ENCODE measurements around the gene OPRM1. TPM values are rescaled to one million over a fixed set of nuclear protein-coding genes. Genes with fewer than 3 reads are reported as not detected.

The OPRM1 gene
- total RNA-seq, 1 donor from 2014 or later, result not detected

DNA sequence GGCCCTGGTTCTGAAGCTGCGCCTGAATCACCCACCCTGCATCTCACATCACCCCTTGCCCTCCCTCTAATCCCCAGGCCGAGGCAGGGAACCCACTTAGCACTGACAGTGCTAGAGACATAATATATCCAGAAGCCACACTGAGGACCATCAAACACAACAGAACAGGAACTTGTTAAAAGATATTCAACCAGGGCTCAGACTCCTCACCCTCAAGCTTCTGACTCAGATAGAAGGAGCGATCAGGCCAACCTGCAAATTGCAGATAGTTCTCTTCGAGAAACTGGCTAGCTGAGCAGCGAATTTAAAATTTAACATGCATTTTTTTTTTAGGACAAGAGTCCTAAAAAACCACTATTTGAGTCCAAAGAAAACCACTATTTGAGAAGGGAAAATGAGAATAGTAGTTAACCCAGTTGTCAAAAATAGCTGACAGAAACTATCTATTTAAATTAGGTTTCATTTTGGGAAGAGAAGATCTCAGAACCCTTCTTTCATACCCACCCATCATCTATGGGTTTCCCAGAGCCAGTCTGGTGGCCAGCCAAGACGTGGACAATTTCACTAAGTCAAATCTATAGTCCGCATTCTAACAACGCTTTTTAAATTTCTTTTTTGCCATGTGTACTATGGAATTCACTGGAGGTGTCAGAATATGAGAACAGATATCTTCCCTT, 95.6 kb downstream of the OPRM1 start:
- H3K9ac ChIP-seq (ENCODE audit: low read depth in 1 of 3, low read length in 3 of 3), result no peak overlapping the region
- no peaks in the 10 kb centered on the region for H3K36me3 ChIP-seq (ENCODE audit: control insufficient read depth in 3 of 3, insufficient read depth in 3 of 3, low read length in 3 of 3)
- no peaks in the 10 kb centered on the region for H3K9me3 ChIP-seq (ENCODE audit: control insufficient read depth in 3 of 3, low read length in 3 of 3)
- H3K27me3 ChIP-seq (ENCODE audit: control insufficient read depth in 3 of 3, insufficient read depth in 3 of 3, low read length in 3 of 3), result no peaks in the 10 kb centered on the region
- no peaks in the 10 kb centered on the region for H3K4me1 ChIP-seq (ENCODE audit: control insufficient read depth in 3 of 3, insufficient read depth in 3 of 3, low read length in 3 of 3)
- H3K27ac ChIP-seq (ENCODE audit: low read depth, low read length), result no peak overlapping the region
- H3K4me3 ChIP-seq (ENCODE audit: low read length in 3 of 3), result no peak overlapping the region

DNA sequence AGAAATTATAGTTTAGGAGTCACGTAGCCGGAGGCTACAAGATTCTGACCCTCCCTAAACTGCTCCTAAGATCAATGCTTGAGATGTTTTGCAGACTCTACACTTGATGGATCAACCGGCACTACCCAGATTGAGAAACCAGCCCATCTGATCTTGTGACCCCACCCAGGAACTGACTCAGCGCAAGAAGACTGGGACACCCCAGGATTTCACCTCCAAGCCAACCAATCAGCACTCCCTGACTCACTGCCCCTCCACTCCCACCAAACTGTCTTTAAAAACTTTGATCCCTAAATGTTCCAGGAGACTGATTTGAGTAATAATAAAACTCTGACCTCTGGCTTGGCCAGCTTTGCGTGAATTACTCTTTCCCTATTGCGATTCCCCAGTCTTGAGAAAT, 99.8 kb downstream of the OPRM1 start:
- Histone ChIP-seq H3K27me3 (ENCODE audit: control insufficient read depth in 3 of 3, insufficient read depth in 3 of 3, low read length in 3 of 3) (no peaks in the 10 kb centered on the region), H3K9me3 (ENCODE audit: control insufficient read depth in 3 of 3, low read length in 3 of 3) (no peaks in the 10 kb centered on the region), H3K27ac (ENCODE audit: low read depth, low read length) (no peak overlapping the region), H3K4me3 (ENCODE audit: low read length in 3 of 3) (no peak overlapping the region), H3K4me1 (ENCODE audit: control insufficient read depth in 3 of 3, insufficient read depth in 3 of 3, low read length in 3 of 3) (no peaks in the 10 kb centered on the region), H3K9ac (ENCODE audit: low read depth in 1 of 3, low read length in 3 of 3) (no peak overlapping the region), H3K36me3 (ENCODE audit: control insufficient read depth in 3 of 3, insufficient read depth in 3 of 3, low read length in 3 of 3) (no peaks in the 10 kb centered on the region)

DNA sequence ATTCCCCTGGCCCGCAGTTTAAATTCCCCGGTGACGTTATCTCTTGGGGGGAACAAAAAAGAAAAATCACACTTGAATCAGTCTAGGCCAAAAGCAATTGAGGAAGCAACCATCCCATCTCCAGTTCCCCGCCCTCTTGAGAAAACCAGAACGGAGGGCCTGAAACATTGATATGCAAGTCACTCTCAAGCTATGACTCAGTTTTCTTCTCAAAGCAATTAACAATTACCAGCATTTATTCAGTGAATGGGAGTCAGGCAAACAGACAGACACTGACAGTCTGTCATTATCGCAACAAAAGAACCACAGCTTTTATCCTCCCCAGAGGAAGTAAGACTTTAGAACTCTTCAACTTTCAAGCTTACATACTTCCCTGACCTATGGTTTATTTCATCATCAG, 100.9 kb downstream of the OPRM1 start:
- Histone ChIP-seq H3K27me3 (ENCODE audit: control insufficient read depth in 3 of 3, insufficient read depth in 3 of 3, low read length in 3 of 3) (no peaks in the 10 kb centered on the region), H3K4me3 (ENCODE audit: low read length in 3 of 3) (no peak overlapping the region), H3K27ac (ENCODE audit: low read depth, low read length) (no peak overlapping the region), H3K4me1 (ENCODE audit: control insufficient read depth in 3 of 3, insufficient read depth in 3 of 3, low read length in 3 of 3) (no peaks in the 10 kb centered on the region), H3K9me3 (ENCODE audit: control insufficient read depth in 3 of 3, low read length in 3 of 3) (no peaks in the 10 kb centered on the region), H3K9ac (ENCODE audit: low read depth in 1 of 3, low read length in 3 of 3) (no peak overlapping the region), H3K36me3 (ENCODE audit: control insufficient read depth in 3 of 3, insufficient read depth in 3 of 3, low read length in 3 of 3) (no peaks in the 10 kb centered on the region)

DNA sequence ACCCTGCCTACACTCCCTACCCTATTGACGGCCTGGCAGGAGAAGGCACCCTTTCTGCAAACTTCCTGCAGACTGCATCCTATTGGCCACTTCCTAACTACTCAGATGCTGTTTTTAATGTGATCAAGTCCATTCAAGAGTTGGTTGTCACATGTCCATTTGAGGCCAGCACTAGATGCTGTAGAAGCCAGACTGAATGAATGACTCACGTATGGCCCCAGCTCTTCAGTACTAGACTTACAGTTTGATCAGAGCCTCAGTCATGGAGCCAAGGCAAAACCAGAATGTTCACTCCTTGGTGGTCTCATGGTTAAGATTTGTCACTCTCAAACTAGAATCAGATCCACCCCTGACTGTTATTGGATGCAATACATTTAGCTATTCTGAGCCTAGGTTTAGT, 101.7 kb downstream of the OPRM1 start:
- Histone ChIP-seq H3K36me3 (ENCODE audit: control insufficient read depth in 3 of 3, insufficient read depth in 3 of 3, low read length in 3 of 3) (no peaks in the 10 kb centered on the region), H3K27ac (ENCODE audit: low read depth, low read length) (no peak overlapping the region), H3K27me3 (ENCODE audit: control insufficient read depth in 3 of 3, insufficient read depth in 3 of 3, low read length in 3 of 3) (no peaks in the 10 kb centered on the region), H3K4me3 (ENCODE audit: low read length in 3 of 3) (no peak overlapping the region), H3K4me1 (ENCODE audit: control insufficient read depth in 3 of 3, insufficient read depth in 3 of 3, low read length in 3 of 3) (no peaks in the 10 kb centered on the region), H3K9ac (ENCODE audit: low read depth in 1 of 3, low read length in 3 of 3) (no peak overlapping the region), H3K9me3 (ENCODE audit: control insufficient read depth in 3 of 3, low read length in 3 of 3) (no peaks in the 10 kb centered on the region)

GRCh38 chr6:154143753-154144152, 104.7 kb downstream of the OPRM1 start:
- no peaks in the 10 kb centered on the region for H3K9me3 ChIP-seq (ENCODE audit: control insufficient read depth in 3 of 3, low read length in 3 of 3)
- H3K4me3 ChIP-seq (ENCODE audit: low read length in 3 of 3), result no peak overlapping the region
- no peak overlapping the region for H3K9ac ChIP-seq (ENCODE audit: low read depth in 1 of 3, low read length in 3 of 3)
- no peaks in the 10 kb centered on the region for H3K4me1 ChIP-seq (ENCODE audit: control insufficient read depth in 3 of 3, insufficient read depth in 3 of 3, low read length in 3 of 3)
- H3K27me3 ChIP-seq (ENCODE audit: control insufficient read depth in 3 of 3, insufficient read depth in 3 of 3, low read length in 3 of 3), result no peaks in the 10 kb centered on the region
- H3K27ac ChIP-seq (ENCODE audit: low read depth, low read length), result no peak overlapping the region
- no peaks in the 10 kb centered on the region for H3K36me3 ChIP-seq (ENCODE audit: control insufficient read depth in 3 of 3, insufficient read depth in 3 of 3, low read length in 3 of 3)

DNA sequence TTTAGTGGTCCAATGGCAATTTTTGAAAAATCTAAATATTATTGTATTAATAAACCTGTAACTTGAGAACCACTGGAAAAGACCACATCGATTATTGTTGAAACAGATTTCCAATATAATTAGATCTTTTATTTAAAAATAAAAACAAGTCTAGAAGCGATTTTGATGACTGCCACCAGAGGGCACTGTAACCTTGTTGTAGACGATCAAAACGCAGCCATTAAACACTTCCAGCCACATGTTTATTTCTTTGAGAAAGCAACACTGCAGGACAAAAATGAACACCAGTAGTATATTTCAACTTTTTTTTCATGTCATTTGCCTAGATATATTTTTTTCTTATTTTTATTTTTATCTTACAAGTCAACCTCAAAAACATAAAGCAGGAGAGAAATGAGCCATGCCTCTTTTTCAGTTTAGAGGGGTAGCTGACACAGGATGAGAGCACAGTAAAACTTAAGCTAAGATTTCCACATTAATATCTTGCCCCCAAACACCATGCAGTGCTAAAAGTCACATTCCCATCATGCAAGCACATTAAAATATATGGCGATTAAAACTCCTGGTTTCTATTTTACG, 115.4 kb downstream of the OPRM1 start:
- Histone ChIP-seq H3K36me3 (ENCODE audit: control insufficient read depth in 3 of 3, insufficient read depth in 3 of 3, low read length in 3 of 3) (no peaks in the 10 kb centered on the region), H3K9ac (ENCODE audit: low read depth in 1 of 3, low read length in 3 of 3) (no peak overlapping the region), H3K27me3 (ENCODE audit: control insufficient read depth in 3 of 3, insufficient read depth in 3 of 3, low read length in 3 of 3) (no peaks in the 10 kb centered on the region), H3K4me1 (ENCODE audit: control insufficient read depth in 3 of 3, insufficient read depth in 3 of 3, low read length in 3 of 3) (peaks cover 2 to 12% (median 6%) of the 10 kb centered on the region in 3 donors), H3K27ac (ENCODE audit: low read depth, low read length) (no peak overlapping the region), H3K4me3 (ENCODE audit: low read length in 3 of 3) (no peak overlapping the region), H3K9me3 (ENCODE audit: control insufficient read depth in 3 of 3, low read length in 3 of 3) (no peaks in the 10 kb centered on the region)

GRCh38 chr6:154156135-154156896, 117.3 kb downstream of the OPRM1 start:
- H3K4me3 ChIP-seq (ENCODE audit: low read length in 3 of 3), result peak overlapping the region in 1 of 3 donors; percentile 22
- no peak overlapping the region for H3K9ac ChIP-seq (ENCODE audit: low read depth in 1 of 3, low read length in 3 of 3)
- H3K36me3 ChIP-seq (ENCODE audit: control insufficient read depth in 3 of 3, insufficient read depth in 3 of 3, low read length in 3 of 3), result no peaks in the 10 kb centered on the region
- no peaks in the 10 kb centered on the region for H3K9me3 ChIP-seq (ENCODE audit: control insufficient read depth in 3 of 3, low read length in 3 of 3)
- no peak overlapping the region for H3K27ac ChIP-seq (ENCODE audit: low read depth, low read length)
- peaks cover 2 to 12% (median 6%) of the 10 kb centered on the region in 3 donors for H3K4me1 ChIP-seq (ENCODE audit: control insufficient read depth in 3 of 3, insufficient read depth in 3 of 3, low read length in 3 of 3)
- no peaks in the 10 kb centered on the region for H3K27me3 ChIP-seq (ENCODE audit: control insufficient read depth in 3 of 3, insufficient read depth in 3 of 3, low read length in 3 of 3)

- peaks cover 2 to 12% (median 6%) of the 10 kb centered on the region in 3 donors for H3K4me1 ChIP-seq (ENCODE audit: control insufficient read depth in 3 of 3, insufficient read depth in 3 of 3, low read length in 3 of 3)
- no peak overlapping the region for H3K27ac ChIP-seq (ENCODE audit: low read depth, low read length)
- H3K9ac ChIP-seq (ENCODE audit: low read depth in 1 of 3, low read length in 3 of 3), result no peak overlapping the region
- no peaks in the 10 kb centered on the region for H3K36me3 ChIP-seq (ENCODE audit: control insufficient read depth in 3 of 3, insufficient read depth in 3 of 3, low read length in 3 of 3)
- no peaks in the 10 kb centered on the region for H3K9me3 ChIP-seq (ENCODE audit: control insufficient read depth in 3 of 3, low read length in 3 of 3)
- H3K4me3 ChIP-seq (ENCODE audit: low read length in 3 of 3), result peak overlapping the region in 1 of 3 donors; percentile 49
- no peaks in the 10 kb centered on the region for H3K27me3 ChIP-seq (ENCODE audit: control insufficient read depth in 3 of 3, insufficient read depth in 3 of 3, low read length in 3 of 3)
Measured at GRCh38 chr6:154157082-154157481, 118.0 kb downstream of the OPRM1 start.

GRCh38 chr6:154157706-154158105, 118.7 kb downstream of the OPRM1 start:
- H3K9ac ChIP-seq (ENCODE audit: low read depth in 1 of 3, low read length in 3 of 3), result no peak overlapping the region
- H3K27ac ChIP-seq (ENCODE audit: low read depth, low read length), result no peak overlapping the region
- H3K9me3 ChIP-seq (ENCODE audit: control insufficient read depth in 3 of 3, low read length in 3 of 3), result no peaks in the 10 kb centered on the region
- peaks cover 2 to 12% (median 6%) of the 10 kb centered on the region in 3 donors for H3K4me1 ChIP-seq (ENCODE audit: control insufficient read depth in 3 of 3, insufficient read depth in 3 of 3, low read length in 3 of 3)
- no peak overlapping the region for H3K4me3 ChIP-seq (ENCODE audit: low read length in 3 of 3)
- no peaks in the 10 kb centered on the region for H3K27me3 ChIP-seq (ENCODE audit: control insufficient read depth in 3 of 3, insufficient read depth in 3 of 3, low read length in 3 of 3)
- no peaks in the 10 kb centered on the region for H3K36me3 ChIP-seq (ENCODE audit: control insufficient read depth in 3 of 3, insufficient read depth in 3 of 3, low read length in 3 of 3)

DNA sequence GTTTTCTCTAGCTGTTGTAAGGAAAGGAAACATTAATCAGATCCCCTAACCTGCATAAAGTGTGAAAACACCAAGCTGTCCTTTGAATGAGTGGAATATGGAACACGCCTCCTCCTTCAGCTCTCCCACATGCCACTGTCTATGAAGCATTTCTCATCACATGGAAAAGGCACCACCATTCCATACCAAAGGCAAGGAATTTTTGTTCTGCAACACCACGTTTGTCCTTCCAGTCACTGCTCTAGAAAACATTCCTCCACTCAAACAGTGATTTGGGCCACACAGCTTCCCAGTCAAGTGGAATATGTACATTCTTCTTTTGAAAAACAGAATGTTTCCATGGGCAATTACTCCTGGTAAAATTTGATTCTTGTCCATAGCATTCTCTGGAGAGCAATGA, 120.1 kb downstream of the OPRM1 start:
- H3K27me3 ChIP-seq (ENCODE audit: control insufficient read depth in 3 of 3, insufficient read depth in 3 of 3, low read length in 3 of 3), result no peaks in the 10 kb centered on the region
- no peak overlapping the region for H3K4me3 ChIP-seq (ENCODE audit: low read length in 3 of 3)
- no peaks in the 10 kb centered on the region for H3K9me3 ChIP-seq (ENCODE audit: control insufficient read depth in 3 of 3, low read length in 3 of 3)
- H3K4me1 ChIP-seq (ENCODE audit: control insufficient read depth in 3 of 3, insufficient read depth in 3 of 3, low read length in 3 of 3), result peaks cover 2 to 12% (median 6%) of the 10 kb centered on the region in 3 donors
- H3K9ac ChIP-seq (ENCODE audit: low read depth in 1 of 3, low read length in 3 of 3), result no peak overlapping the region
- H3K27ac ChIP-seq (ENCODE audit: low read depth, low read length), result no peak overlapping the region
- no peaks in the 10 kb centered on the region for H3K36me3 ChIP-seq (ENCODE audit: control insufficient read depth in 3 of 3, insufficient read depth in 3 of 3, low read length in 3 of 3)

All from skeletal muscle tissue (tissue), 4 donors.